ENCODE measurements around the gene ZNF324B.
"Not testable (repeated sequence)": the region's sequence is repeated elsewhere in the genome, so short reads cannot be mapped to it uniquely, and the experiment has no call there.

ZNF324B gene

GRCh38 chr19:58483776-58484175 lies 32.4 kb downstream of the ZNF324B start:
- H3K4ac ChIP-seq (ENCODE audit: low read depth, low read length), result no peak overlapping the region

GRCh38 chr19:58484349-58484748 lies 32.9 kb downstream of the ZNF324B start:
- not testable (repeated sequence) for H3K4me3 ChIP-seq (ENCODE audit: low read depth, low read length); H3K18ac ChIP-seq (ENCODE audit: low read length); H3K23ac ChIP-seq (ENCODE audit: low read length); H3K27ac ChIP-seq (ENCODE audit: low read depth, low read length); H2BK5ac ChIP-seq (ENCODE audit: low read depth, low read length, poor library complexity); H3K79me2 ChIP-seq (ENCODE audit: control insufficient read depth, insufficient read depth, low read length, poor library complexity); H2BK120ac ChIP-seq (ENCODE audit: insufficient read depth, low read length, poor library complexity); H2AK5ac ChIP-seq (ENCODE audit: low read length); H3K4me2 ChIP-seq (ENCODE audit: low read length); H3K9ac ChIP-seq (ENCODE audit: low read length); H3K4ac ChIP-seq (ENCODE audit: low read depth, low read length); H3K9me3 ChIP-seq (ENCODE audit: insufficient read depth, low read depth, low read length); H3K14ac ChIP-seq (ENCODE audit: low read length); H3K4me1 ChIP-seq (ENCODE audit: control insufficient read depth in 1 of 2, insufficient read depth in 2 of 2, low read length in 2 of 2); H3K79me1 ChIP-seq (ENCODE audit: low read length); H4K8ac ChIP-seq (ENCODE audit: low read depth, low read length); H2AFZ ChIP-seq (ENCODE audit: insufficient read depth, low read length, poor library complexity); H2BK12ac ChIP-seq (ENCODE audit: low read length); H4K91ac ChIP-seq (ENCODE audit: low read depth, low read length); H3K27me3 ChIP-seq (ENCODE audit: insufficient read depth, low read length); H4K12ac ChIP-seq (ENCODE audit: low read depth, low read length); DNase-seq
- peaks cover 12 to 13% of the 10 kb centered on the region in 2 experiments for H3K36me3 ChIP-seq (ENCODE audit: control insufficient read depth in 1 of 2, insufficient read depth in 2 of 2, low read length in 2 of 2)
- 100% methylated on average over 1 of the region's 5 CpGs for WGBS (ENCODE audit: extremely low coverage, insufficient coverage, insufficient read length)

More at GRCh38 chr19:58483776-58484175, 32.4 kb downstream of the ZNF324B start:
- WGBS (ENCODE audit: extremely low coverage, insufficient coverage, insufficient read length), result no CpG with 5 or more reads among the region's 2 CpGs
- H3K4me3 ChIP-seq (ENCODE audit: low read depth, low read length), result no peak overlapping the region
- no peak overlapping the region for H2AFZ ChIP-seq (ENCODE audit: insufficient read depth, low read length, poor library complexity)
- no peak overlapping the region for H3K9ac ChIP-seq (ENCODE audit: low read length)
- no peak overlapping the region for H3K14ac ChIP-seq (ENCODE audit: low read length)
- H3K36me3 ChIP-seq (ENCODE audit: control insufficient read depth in 1 of 2, insufficient read depth in 2 of 2, low read length in 2 of 2), result peaks cover 13 to 15% of the 10 kb centered on the region in 2 experiments
- no peak overlapping the region for H3K27ac ChIP-seq (ENCODE audit: low read depth, low read length)
- no peaks in the 10 kb centered on the region for H3K79me1 ChIP-seq (ENCODE audit: low read length)
- no peak overlapping the region for H3K4me2 ChIP-seq (ENCODE audit: low read length)
- H2BK5ac ChIP-seq (ENCODE audit: low read depth, low read length, poor library complexity), result no peak overlapping the region
- no peaks in the 10 kb centered on the region for H3K79me2 ChIP-seq (ENCODE audit: control insufficient read depth, insufficient read depth, low read length, poor library complexity)
- H4K8ac ChIP-seq (ENCODE audit: low read depth, low read length), result no peak overlapping the region
- H2BK12ac ChIP-seq (ENCODE audit: low read length), result no peak overlapping the region
- no peak overlapping the region for H2AK5ac ChIP-seq (ENCODE audit: low read length)
- no peak overlapping the region for H4K91ac ChIP-seq (ENCODE audit: low read depth, low read length)
- H2BK120ac ChIP-seq (ENCODE audit: insufficient read depth, low read length, poor library complexity), result no peak overlapping the region
- no peaks in the 10 kb centered on the region for H3K4me1 ChIP-seq (ENCODE audit: control insufficient read depth in 1 of 2, insufficient read depth in 2 of 2, low read length in 2 of 2)
- peaks cover 2% of the 10 kb centered on the region for H3K9me3 ChIP-seq (ENCODE audit: insufficient read depth, low read depth, low read length)
- DNase-seq, result no peak
- H3K27me3 ChIP-seq (ENCODE audit: insufficient read depth, low read length), result no peaks in the 10 kb centered on the region
- no peak overlapping the region for H3K18ac ChIP-seq (ENCODE audit: low read length)
- no peak overlapping the region for H3K23ac ChIP-seq (ENCODE audit: low read length)
- no peak overlapping the region for H4K12ac ChIP-seq (ENCODE audit: low read depth, low read length)

DNA sequence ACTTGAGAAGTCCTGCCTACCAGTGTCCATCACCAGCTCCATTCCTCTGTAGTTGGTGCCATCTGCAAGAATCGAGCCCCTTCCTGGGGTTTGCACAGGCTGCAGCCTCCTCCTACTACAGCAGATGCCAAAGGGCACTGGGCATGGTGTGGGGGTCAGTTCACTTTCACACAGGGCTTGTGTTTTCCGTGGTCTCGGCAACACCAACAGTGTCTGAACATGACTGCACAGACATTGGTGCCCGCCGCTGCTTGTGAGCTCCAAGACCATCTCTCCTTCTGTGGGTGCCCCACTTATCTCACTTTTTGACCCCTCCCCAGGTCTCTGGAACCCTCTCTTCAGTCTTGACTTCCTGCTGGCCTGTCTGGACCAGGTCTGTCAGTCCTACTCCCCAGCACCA lies 40.0 kb downstream of the ZNF324B start:
- Histone ChIP-seq H2AFZ (ENCODE audit: insufficient read depth, low read length, poor library complexity) (no peak overlapping the region), H3K4me3 (ENCODE audit: low read depth, low read length) (no peak overlapping the region), H2BK5ac (ENCODE audit: low read depth, low read length, poor library complexity) (no peak overlapping the region), H2AK5ac (ENCODE audit: low read length) (no peak overlapping the region), H3K9me3 (ENCODE audit: insufficient read depth, low read depth, low read length) (peaks cover 2% of the 10 kb centered on the region), H4K91ac (ENCODE audit: low read depth, low read length) (no peak overlapping the region), H4K12ac (ENCODE audit: low read depth, low read length) (no peak overlapping the region), H3K36me3 (ENCODE audit: control insufficient read depth in 1 of 2, insufficient read depth in 2 of 2, low read length in 2 of 2) (no peaks in the 10 kb centered on the region), H3K4me1 (ENCODE audit: control insufficient read depth in 1 of 2, insufficient read depth in 2 of 2, low read length in 2 of 2) (no peaks in the 10 kb centered on the region), H3K18ac (ENCODE audit: low read length) (no peak overlapping the region), H3K9ac (ENCODE audit: low read length) (no peak overlapping the region), H3K4me2 (ENCODE audit: low read length) (no peak overlapping the region), H4K8ac (ENCODE audit: low read depth, low read length) (no peak overlapping the region), H3K27ac (ENCODE audit: low read depth, low read length) (no peak overlapping the region), H3K79me1 (ENCODE audit: low read length) (no peaks in the 10 kb centered on the region), H2BK120ac (ENCODE audit: insufficient read depth, low read length, poor library complexity) (no peak overlapping the region), H3K14ac (ENCODE audit: low read length) (no peak overlapping the region), H3K79me2 (ENCODE audit: control insufficient read depth, insufficient read depth, low read length, poor library complexity) (no peaks in the 10 kb centered on the region), H2BK12ac (ENCODE audit: low read length) (no peak overlapping the region), H3K27me3 (ENCODE audit: insufficient read depth, low read length) (no peaks in the 10 kb centered on the region), H3K23ac (ENCODE audit: low read length) (no peak overlapping the region), H3K4ac (ENCODE audit: low read depth, low read length) (no peak overlapping the region)
- WGBS (ENCODE audit: extremely low coverage, insufficient coverage, insufficient read length), result no CpG with 5 or more reads among the region's 5 CpGs
- no peak for DNase-seq

DNA sequence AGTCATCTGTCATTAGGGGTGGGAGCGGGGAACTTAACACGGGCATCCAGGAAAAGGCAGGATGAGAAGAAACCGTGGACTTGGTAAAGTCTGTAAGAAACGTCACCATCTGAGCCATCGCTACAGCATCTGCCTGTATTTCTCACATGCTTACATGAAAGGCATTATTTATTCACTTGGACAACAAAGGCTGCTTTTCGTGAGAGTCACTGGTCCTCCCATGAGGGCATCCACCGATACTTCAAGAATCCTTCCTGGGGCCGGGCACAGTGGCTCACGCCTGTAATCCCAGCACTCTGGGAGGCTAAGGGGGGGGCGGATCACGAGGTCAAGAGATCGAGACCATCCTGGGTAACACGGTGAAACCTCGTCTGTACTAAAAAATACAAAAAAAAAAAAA lies 40.8 kb downstream of the ZNF324B start:
- H2AK5ac ChIP-seq (ENCODE audit: low read length), result no peak overlapping the region
- WGBS (ENCODE audit: extremely low coverage, insufficient coverage, insufficient read length), result no CpG with 5 or more reads among the region's 14 CpGs
- no peak overlapping the region for H2AFZ ChIP-seq (ENCODE audit: insufficient read depth, low read length, poor library complexity)
- no peak overlapping the region for H3K4ac ChIP-seq (ENCODE audit: low read depth, low read length)
- H3K23ac ChIP-seq (ENCODE audit: low read length), result no peak overlapping the region
- no peak overlapping the region for H2BK12ac ChIP-seq (ENCODE audit: low read length)
- no peak overlapping the region for H3K14ac ChIP-seq (ENCODE audit: low read length)
- no peak overlapping the region for H4K91ac ChIP-seq (ENCODE audit: low read depth, low read length)
- no peak overlapping the region for H3K18ac ChIP-seq (ENCODE audit: low read length)
- no peak overlapping the region for H3K4me2 ChIP-seq (ENCODE audit: low read length)
- H2BK120ac ChIP-seq (ENCODE audit: insufficient read depth, low read length, poor library complexity), result no peak overlapping the region
- no peak overlapping the region for H3K4me3 ChIP-seq (ENCODE audit: low read depth, low read length)
- no peaks in the 10 kb centered on the region for H3K36me3 ChIP-seq (ENCODE audit: control insufficient read depth in 1 of 2, insufficient read depth in 2 of 2, low read length in 2 of 2)
- no peak overlapping the region for H4K12ac ChIP-seq (ENCODE audit: low read depth, low read length)
- no peak overlapping the region for H4K8ac ChIP-seq (ENCODE audit: low read depth, low read length)
- H3K79me1 ChIP-seq (ENCODE audit: low read length), result no peaks in the 10 kb centered on the region
- peak; percentile 46 to 67 for DNase-seq
- no peak overlapping the region for H3K27ac ChIP-seq (ENCODE audit: low read depth, low read length)
- H3K9me3 ChIP-seq (ENCODE audit: insufficient read depth, low read depth, low read length), result peaks cover 2% of the 10 kb centered on the region
- no peak overlapping the region for H3K9ac ChIP-seq (ENCODE audit: low read length)
- H3K79me2 ChIP-seq (ENCODE audit: control insufficient read depth, insufficient read depth, low read length, poor library complexity), result no peaks in the 10 kb centered on the region
- H3K27me3 ChIP-seq (ENCODE audit: insufficient read depth, low read length), result no peaks in the 10 kb centered on the region
- no peaks in the 10 kb centered on the region for H3K4me1 ChIP-seq (ENCODE audit: control insufficient read depth in 1 of 2, insufficient read depth in 2 of 2, low read length in 2 of 2)
- no peak overlapping the region for H2BK5ac ChIP-seq (ENCODE audit: low read depth, low read length, poor library complexity)

Measured in trophoblast cell (in vitro differentiated cells and primary cell).